Cardiac fibroblast (primary cell): ENCODE measurements around the gene CDHR4.
"Not testable (repeated sequence)": the region's sequence is repeated elsewhere in the genome, so short reads cannot be mapped to it uniquely, and the experiment has no call there.

Experiments used
- DNase-seq, 2 donors: peaks; one replicate each; pipeline versions ENCODE4 v3.0.0 to v3.0.0-alpha.2; 2010; ENCODE audit warnings: low read depth in 2 of 2
- H3K4me3 ChIP-seq, 2 donors: replicated peaks in 1 of 2; 1 replicate in 1 of 2; 2 replicates in 1 of 2; pipeline ENCODE4 v1.5.1; 2011; ENCODE audit warnings: low read depth in 2 of 2, low read length in 2 of 2, mild to moderate bottlenecking in 2 of 2, moderate library complexity in 1 of 2
- TF ChIP-seq, protein P1 (sequence below): IDR thresholded peaks from one replicate; pipeline ENCODE4 v1.5.1; 2011; ENCODE audit warnings: low read depth, mild to moderate bottlenecking, low read length, inconsistent platforms

CDHR4 gene

DNA sequence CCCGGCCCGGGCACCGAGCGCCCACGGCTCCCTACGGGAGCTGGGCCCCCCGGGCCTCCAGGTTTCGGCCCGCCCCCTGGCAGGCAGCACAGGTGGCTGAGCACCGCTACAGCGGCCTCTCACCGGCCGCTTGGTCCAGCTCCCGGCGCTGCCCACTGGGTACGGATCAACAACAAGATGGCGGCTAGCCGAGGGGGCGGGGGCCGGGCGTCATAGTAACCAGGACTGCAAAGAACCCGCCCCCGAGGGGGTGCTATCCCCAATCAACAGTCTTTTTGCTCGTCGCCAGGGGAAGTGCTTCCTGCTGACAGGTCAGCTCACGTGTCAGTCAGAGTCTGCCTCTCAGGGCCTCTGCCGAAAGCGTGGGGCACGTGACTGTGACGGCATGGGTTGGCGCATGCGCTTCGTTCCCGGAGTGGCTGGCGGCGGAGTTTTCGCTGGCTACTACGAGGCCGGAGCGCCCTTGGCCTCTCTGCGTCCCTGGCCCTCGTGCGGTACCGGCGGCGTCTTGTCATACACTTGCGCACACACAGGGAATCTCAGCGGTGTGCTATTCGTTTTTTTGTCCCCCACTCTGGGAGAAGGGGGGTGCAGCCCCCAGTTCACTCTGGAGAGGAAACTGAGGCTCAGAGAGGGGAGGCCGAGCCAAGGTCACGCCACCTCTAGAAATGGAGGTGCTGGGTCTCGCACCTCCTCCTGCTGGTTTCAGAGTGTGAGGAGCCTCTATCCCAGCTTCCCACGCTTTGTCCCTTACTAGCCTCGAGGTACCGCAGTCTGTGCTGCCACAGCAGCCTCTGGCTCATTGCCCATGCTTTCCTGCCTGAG is 13.1 kb downstream of the CDHR4 start, which contains the start of gene IP6K1:
TSS of gene IP6K1 (minus strand) at position 186 of the 825 bp plus-strand sequence. CDS start 38,502 bp downstream, outside the sequence.
- TF ChIP-seq, protein P1, sequence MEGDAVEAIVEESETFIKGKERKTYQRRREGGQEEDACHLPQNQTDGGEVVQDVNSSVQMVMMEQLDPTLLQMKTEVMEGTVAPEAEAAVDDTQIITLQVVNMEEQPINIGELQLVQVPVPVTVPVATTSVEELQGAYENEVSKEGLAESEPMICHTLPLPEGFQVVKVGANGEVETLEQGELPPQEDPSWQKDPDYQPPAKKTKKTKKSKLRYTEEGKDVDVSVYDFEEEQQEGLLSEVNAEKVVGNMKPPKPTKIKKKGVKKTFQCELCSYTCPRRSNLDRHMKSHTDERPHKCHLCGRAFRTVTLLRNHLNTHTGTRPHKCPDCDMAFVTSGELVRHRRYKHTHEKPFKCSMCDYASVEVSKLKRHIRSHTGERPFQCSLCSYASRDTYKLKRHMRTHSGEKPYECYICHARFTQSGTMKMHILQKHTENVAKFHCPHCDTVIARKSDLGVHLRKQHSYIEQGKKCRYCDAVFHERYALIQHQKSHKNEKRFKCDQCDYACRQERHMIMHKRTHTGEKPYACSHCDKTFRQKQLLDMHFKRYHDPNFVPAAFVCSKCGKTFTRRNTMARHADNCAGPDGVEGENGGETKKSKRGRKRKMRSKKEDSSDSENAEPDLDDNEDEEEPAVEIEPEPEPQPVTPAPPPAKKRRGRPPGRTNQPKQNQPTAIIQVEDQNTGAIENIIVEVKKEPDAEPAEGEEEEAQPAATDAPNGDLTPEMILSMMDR: no peak
- peak within 1 kb of the TSS; percentile 88 for H3K4me3 ChIP-seq
- peak; percentile 100 for DNase-seq

GRCh38 chr3:49785565-49786356 is 13.9 kb downstream of the CDHR4 start:
- peak overlapping the region; percentile 88 for H3K4me3 ChIP-seq
- TF ChIP-seq, protein P1: no peak
- peak; percentile 41 to 46 for DNase-seq

GRCh38 chr3:49782277-49782676 is 17.4 kb downstream of the CDHR4 start:
- not testable (repeated sequence) for H3K4me3 ChIP-seq, DNase-seq

DNA sequence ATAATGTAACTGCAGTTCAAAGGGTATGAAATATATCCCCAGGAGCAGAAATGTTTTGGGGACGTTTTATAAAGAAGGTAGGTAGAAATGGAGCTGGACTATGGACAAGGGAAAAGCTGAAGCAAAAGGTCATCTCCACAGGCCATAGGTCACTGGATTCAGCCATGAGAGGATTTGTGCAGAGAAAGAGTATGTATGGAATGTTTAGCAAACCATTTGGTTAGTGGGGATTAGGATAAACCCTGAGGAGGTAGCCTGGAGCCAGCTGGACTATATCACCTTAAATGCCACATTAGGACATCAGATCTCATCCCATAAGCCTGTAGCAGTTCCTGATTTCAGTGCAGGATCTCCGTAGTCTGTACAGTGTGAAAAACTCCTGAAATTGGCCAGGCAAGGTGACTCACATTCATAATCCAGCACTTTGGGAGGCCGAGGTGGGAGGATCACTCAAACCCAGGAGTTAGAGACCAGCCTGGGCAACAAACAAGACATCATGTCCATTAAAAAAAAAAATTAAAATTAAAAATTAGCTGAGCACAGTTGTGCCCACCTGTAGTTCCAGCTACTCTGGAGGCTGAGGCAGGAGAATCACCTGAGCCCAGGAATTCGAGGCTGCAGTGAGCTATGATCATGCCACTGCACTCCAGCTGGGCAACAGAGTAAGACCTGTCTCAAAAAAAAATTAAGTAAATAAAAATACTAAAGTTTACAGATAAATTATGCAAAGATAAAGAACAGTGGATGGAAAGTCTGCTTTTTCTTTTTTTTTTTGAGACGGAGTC is 18.1 kb downstream of the CDHR4 start:
- DNase-seq: no peak
- H3K4me3 ChIP-seq: no peak overlapping the region
- TF ChIP-seq, protein P1: no peak

- DNase-seq, H3K4me3 ChIP-seq: not testable (repeated sequence)
Observed at GRCh38 chr3:49780975-49781365, 18.7 kb downstream of the CDHR4 start.

DNA sequence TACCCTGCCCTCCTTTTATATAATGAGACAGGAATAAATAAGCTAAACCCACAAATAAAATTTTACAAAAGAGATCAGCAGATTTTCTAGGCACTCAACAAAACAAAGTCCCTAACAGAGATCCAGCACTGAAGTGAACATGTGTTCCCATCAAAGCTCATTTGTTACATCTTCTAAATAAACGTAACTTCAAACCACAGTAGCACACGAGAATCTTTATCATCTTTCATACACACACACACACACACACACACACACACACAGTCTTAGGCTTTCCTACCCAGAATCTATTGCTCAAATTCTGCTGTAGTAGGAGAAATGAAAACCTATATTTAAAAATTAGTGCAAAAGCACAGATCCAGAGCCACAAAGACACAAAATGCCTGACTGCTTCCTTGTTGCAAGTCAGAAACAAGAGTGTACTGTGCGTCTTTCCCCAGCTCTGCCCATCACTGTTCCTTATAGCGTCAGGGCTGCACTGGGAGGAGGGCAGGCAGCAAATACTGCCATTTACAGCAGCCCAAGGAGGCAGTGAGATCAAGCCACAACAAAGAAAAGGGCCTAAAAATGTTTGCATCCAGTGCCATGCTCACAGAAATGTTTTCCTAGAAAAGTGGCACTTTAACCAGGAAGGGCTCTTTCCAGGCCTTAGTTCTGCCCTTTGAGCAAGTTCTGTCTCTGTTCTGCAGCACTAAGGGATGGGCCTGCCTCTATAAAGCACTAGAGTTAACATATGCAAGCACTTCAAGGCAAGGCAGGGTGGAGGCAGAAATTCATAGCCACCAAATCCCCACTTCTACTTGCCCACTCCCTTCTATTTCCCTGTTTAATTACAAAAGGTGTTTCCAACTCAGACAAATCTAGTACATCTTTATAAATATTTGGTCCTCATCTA is 19.3 kb downstream of the CDHR4 start:
- DNase-seq: no peak
- TF ChIP-seq, protein P1: no peak
- H3K4me3 ChIP-seq: no peak overlapping the region
